Measurements from ENCODE around the gene HOOK1.
"Not testable (repeated sequence)": the region's sequence is repeated elsewhere in the genome, so short reads cannot be mapped to it uniquely, and the experiment has no call there.

Gene HOOK1

DNA sequence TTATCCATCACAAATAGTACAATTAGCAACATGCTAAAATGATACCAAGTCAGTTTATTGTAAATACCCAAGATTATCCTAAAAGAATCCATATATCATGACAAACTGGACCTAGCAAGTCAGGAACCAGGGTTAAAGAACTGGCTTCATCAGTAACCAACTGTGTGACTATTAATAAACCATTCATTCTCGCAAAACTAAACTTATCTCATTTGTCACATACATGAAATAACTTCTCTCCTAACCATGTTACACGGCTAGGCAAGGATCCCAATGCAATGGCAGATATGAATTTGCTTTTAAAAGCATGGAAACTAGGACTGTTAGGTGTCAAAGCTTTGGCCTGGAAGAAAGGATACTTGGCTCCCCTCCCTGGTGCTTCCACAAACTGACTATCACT, 82.4 kb downstream of the HOOK1 start:
- DNase-seq: no peak

- no peak for DNase-seq
These were observed 84.2 kb downstream of the HOOK1 start for GRCh38 chr1:59898927-59899326.

DNA sequence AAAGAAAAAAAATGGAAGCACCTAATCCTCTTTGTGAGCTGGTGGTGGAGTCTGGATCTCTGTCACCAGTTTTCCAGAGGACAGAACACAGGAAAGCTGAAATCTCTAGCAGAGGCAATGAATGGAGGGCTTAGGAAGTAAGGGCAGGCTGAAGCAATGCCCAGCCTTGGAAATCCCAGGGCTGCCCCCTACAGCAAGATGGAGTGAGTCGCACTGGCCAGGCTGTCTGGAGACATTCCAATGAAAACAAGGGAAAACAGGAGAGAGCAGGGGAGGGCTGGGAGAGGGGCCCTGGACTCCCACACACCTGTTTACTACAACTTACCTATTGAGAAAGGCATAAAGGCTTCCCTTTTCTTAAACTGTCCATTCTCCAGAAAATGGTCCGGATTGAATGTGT, 85.9 kb downstream of the HOOK1 start:
- peak; percentile 17 for DNase-seq

DNA sequence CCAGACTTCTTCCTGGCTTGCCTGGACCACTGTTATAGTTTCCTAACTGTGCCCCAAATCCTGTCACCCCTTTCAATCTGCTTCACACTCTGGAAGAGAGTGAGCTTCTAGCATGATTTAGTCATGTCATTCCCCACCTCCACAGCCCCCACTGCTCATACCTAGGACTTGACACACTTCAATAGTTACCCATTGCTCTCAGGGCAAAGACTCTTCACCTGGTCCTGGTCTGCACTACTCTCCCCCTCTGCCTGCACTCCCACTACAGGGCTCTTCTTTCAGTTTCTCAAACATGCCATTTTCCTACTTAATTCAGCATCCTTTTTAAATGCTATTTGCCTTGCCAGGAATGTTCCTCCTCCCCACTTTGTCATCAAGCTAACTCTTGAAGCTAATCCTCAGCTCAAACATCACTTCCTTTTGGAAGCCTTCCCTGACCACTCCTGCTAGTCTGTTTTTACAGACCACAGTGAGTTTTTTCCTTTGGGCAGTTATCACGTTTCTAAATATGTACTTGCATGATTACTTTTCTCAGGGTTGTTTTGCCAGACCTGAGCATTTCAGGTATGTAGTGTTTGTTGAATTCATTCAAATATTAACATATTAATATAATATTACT, 87.1 kb downstream of the HOOK1 start:
- no peak for DNase-seq

GRCh38 chr1:59903141-59903754, 88.5 kb downstream of the HOOK1 start:
- peak; percentile 55 for DNase-seq

- no peak for DNase-seq
These were observed 92.2 kb downstream of the HOOK1 start for GRCh38 chr1:59906931-59907330.

GRCh38 chr1:59908084-59908483, 93.3 kb downstream of the HOOK1 start:
- no peak for DNase-seq

- no peak for DNase-seq
These were observed 93.9 kb downstream of the HOOK1 start for GRCh38 chr1:59908682-59909081.

DNA sequence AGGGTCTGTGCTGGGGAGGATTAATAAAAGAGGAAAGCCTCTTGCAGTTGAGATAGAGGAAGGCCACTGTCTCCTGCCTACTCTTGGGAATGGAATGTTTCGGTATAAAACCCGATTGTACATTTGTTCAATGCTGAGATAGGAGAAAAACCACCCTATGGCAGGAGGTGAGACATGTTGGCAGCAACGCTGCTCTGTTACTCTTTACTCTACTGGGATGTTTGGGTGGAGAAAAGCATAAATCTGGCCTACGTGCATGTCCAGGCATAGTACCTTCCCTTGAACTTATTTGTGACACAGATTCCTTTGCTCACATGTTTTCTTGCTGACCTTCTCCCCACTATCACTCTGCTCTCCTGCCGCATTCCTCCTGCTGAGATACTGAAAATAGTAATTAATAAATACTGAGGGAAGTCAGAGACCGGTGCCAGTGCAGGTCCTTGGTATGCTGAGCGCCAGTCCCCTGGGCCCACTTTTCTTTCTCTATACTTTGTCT, 100.1 kb downstream of the HOOK1 start:
- not testable (repeated sequence) for DNase-seq

DNA sequence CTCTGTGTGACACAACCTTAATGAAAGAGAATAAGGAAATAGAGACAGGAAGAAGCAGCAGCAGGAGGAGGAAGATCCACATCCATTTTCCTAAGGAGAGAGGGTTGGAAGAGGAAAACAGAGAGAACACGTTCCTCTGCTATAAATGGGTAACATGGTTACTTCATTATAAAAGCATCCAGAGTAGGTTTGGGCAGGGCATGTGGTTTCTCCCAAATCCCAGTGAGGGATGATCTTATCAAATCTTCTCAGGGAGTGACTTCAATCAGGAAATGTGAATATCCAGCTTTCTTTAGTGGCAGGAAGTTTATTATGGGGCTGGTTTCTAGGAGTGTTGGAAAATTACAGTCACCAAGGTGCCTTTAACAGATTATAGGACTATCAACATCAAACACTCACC, 100.8 kb downstream of the HOOK1 start:
- no peak for DNase-seq

GRCh38 chr1:59917026-59917784, 102.5 kb downstream of the HOOK1 start:
- no peak for DNase-seq

- DNase-seq: no peak
These were observed 103.0 kb downstream of the HOOK1 start for GRCh38 chr1:59917785-59918180.

DNA sequence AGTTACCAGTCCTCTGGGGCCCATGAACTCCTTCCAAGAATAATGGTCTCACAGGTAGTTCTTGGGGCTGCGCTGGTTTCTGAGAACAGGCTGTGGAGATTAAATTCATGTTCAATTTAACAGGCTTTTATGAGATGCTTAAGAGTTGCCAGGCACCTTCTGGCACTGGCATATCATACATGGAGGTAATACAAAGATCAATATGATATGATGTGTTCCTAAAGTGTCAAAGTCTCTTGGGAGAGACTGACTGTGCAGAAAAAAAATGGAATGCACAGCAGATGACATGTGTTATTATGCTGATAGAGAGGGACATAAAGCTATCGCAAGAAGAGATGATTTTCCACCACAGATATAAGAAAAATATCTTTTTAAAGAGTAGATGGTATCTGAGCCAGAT, 105.0 kb downstream of the HOOK1 start:
- DNase-seq: no peak

GRCh38 chr1:59921258-59921899, 106.6 kb downstream of the HOOK1 start:
- DNase-seq: not testable (repeated sequence)

GRCh38 chr1:59924653-59925052, 109.9 kb downstream of the HOOK1 start:
- DNase-seq: no peak

Measured in NCI-H82 (cell line).